NCI-H774 (cell line): ENCODE measurements around the gene GRIN3A.
"Not testable (repeated sequence)": the region's sequence is repeated elsewhere in the genome, so short reads cannot be mapped to it uniquely, and the experiment has no call there.

Experiments
- DNase-seq: peaks from one replicate; lab custom pipeline; 2025; lab: John Stamatoyannopoulos, UW

Gene GRIN3A

GRCh38 chr9:101738566-101739183 lies at the start of gene GRIN3A:
TSS of gene GRIN3A (minus strand) at chr9:101738647. CDS start at chr9:101737979, 668 bp downstream.
- peak; percentile 63 for DNase-seq

GRCh38 chr9:101787891-101788290 lies 49.4 kb upstream of the GRIN3A start:
- DNase-seq = no peak

- no peak for DNase-seq
These were observed 39.9 kb upstream of the GRIN3A start for GRCh38 chr9:101778332-101778731.

- DNase-seq = no peak
These were observed 26.0 kb upstream of the GRIN3A start for GRCh38 chr9:101764472-101764871.

GRCh38 chr9:101758304-101758930 lies 20.0 kb upstream of the GRIN3A start:
- DNase-seq = no peak

GRCh38 chr9:101753716-101754115 lies 15.3 kb upstream of the GRIN3A start:
- no peak for DNase-seq

GRCh38 chr9:101751895-101752294 lies 13.4 kb upstream of the GRIN3A start:
- DNase-seq = no peak

GRCh38 chr9:101739311-101739710 lies 864 bp upstream of the GRIN3A start:
- no peak for DNase-seq

- DNase-seq = peak; percentile 34
These were observed 512 bp downstream of the GRIN3A start for GRCh38 chr9:101737705-101738565.

- DNase-seq = no peak
These were observed 1.2 kb downstream of the GRIN3A start for GRCh38 chr9:101737165-101737704.

- DNase-seq = no peak
These were observed 1.7 kb downstream of the GRIN3A start for GRCh38 chr9:101736717-101737116.

- no peak for DNase-seq
These were observed 7.0 kb downstream of the GRIN3A start for GRCh38 chr9:101731429-101731828.

- peak; percentile 12 for DNase-seq
These were observed 10.6 kb downstream of the GRIN3A start for GRCh38 chr9:101727612-101728524.

GRCh38 chr9:101724271-101724670 lies 14.2 kb downstream of the GRIN3A start:
- not testable (repeated sequence) for DNase-seq

GRCh38 chr9:101718192-101718591 lies 20.3 kb downstream of the GRIN3A start:
- no peak for DNase-seq

- DNase-seq = peak; percentile 42
These were observed 21.8 kb downstream of the GRIN3A start for GRCh38 chr9:101716629-101717028.

- no peak for DNase-seq
These were observed 27.0 kb downstream of the GRIN3A start for GRCh38 chr9:101711330-101711941.

- no peak for DNase-seq
These were observed 29.6 kb downstream of the GRIN3A start for GRCh38 chr9:101708855-101709254.

GRCh38 chr9:101707721-101708120 lies 30.7 kb downstream of the GRIN3A start:
- DNase-seq = no peak

GRCh38 chr9:101706997-101707396 lies 31.4 kb downstream of the GRIN3A start:
- no peak for DNase-seq

GRCh38 chr9:101706261-101706798 lies 32.1 kb downstream of the GRIN3A start:
- peak; percentile 4 for DNase-seq
